ENCODE measurements around the gene XRN2. TPM values are rescaled to one million over a fixed set of nuclear protein-coding genes. Genes with fewer than 3 reads are reported as not detected.
A peak's percentile ranks its signal among the peaks of the same experiment; 100 is the strongest.

XRN2 gene
- total and polyA plus RNA-seq, 2 of the 13 experiments (the other 11 are each of a cell fraction or from before 2014, with no cell fraction given), result 90.3 to 171 TPM

DNA sequence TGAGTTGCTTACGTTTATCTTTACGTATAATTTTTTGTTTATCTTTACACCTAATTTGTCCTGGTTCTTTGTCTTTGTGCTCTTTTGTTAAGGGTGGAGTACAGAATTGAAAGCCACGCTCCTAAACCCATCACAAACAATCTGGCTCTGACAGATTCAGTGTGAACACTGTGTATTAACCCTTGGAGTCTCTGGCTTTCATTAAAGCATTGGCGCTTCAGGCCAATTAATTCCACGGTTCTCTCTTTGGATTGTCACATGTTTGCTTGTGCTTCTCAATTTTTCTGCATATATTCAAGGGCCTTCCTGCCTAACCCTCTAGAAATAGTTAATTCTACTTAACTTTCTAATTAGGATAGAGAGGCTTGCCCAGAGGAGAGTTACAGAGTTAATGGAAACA, 55.6 kb downstream of the XRN2 start:
- DNase-seq (ENCODE audit: low spot score) (no peak), FAIRE-seq (no peak), ATAC-seq (no peak)
- Histone ChIP-seq H3K4me1 (ENCODE audit: insufficient read depth, low read length) (peaks cover 48% of the 10 kb centered on the region), H4K20me1 (ENCODE audit: insufficient read depth, low read length) (no peaks in the 10 kb centered on the region), H3K4me3 (replicated peaks in 1 of 3; ENCODE audit: insufficient read depth in 1 of 3, low read depth in 2 of 3, low read length in 3 of 3) (no peak overlapping the region), H3K27me3 (ENCODE audit: control insufficient read depth in 1 of 2, insufficient read depth in 2 of 2, low read length in 2 of 2) (no peaks in the 10 kb centered on the region), H3K9ac (ENCODE audit: insufficient read depth, low read depth, low read length) (no peak overlapping the region), H3K36me3 (replicated peaks in 1 of 2; ENCODE audit: control insufficient read depth in 1 of 2, insufficient read depth in 2 of 2, low read length in 2 of 2) (peaks cover 19 to 55% of the 10 kb centered on the region in 2 experiments), H2AFZ (ENCODE audit: low read length) (no peak overlapping the region), H3K27ac (ENCODE audit: extremely low read length, insufficient read depth, low read length) (peak overlapping the region; percentile 88), H3K4me2 (ENCODE audit: low read depth, low read length) (no peak overlapping the region), H3K79me2 (ENCODE audit: insufficient read depth, low read length) (no peaks in the 10 kb centered on the region), H3K9me3 (ENCODE audit: low read length) (no peaks in the 10 kb centered on the region)
- POLR2A ChIA-PET, result no interaction called here
- intact Hi-C loops (cut with micrococcal nuclease; ENCODE audit: unreplicated experiment) (loop anchor here (5.0 kb wide), 1 partner anchor 121 kb away; no protein-coding TSS in a partner anchor), in situ Hi-C loops (cut with HindIII; ENCODE audit: extremely low pct_ligation_motif_present, low pct_unique_long_range_greater_than_20kb) (no loop called here)
- 96% methylated on average over 5 of the region's 5 CpGs for WGBS (ENCODE audit: low lambda C conversion rate)
- CTCF ChIA-PET (ENCODE audit: low intra/inter-chr PET ratio, low total read pairs), result no interaction called here
- TF ChIP-seq RXRA (CRISPR knock-in tag; IDR thresholded peaks at IDR 0.05) (no peak), ZNF18 (CRISPR knock-in tag; IDR thresholded peaks at IDR 0.05; ENCODE audit: insufficient replicate concordance) (peak; percentile 41), MLXIP (CRISPR knock-in tag; IDR thresholded peaks at IDR 0.05; ENCODE audit: borderline replicate concordance) (0 out of 2 replicates have a peak, but pooled peaks have one; percentile 35), ZNF652 (CRISPR knock-in tag; IDR thresholded peaks at IDR 0.05; ENCODE audit: borderline replicate concordance, low read depth) (peak; percentile 52; the same call in 1 of the 2 replicates)
- no TSS peak for BruUV-seq (replicated peaks)

Data from HepG2 (cell line).